ENCODE results near the gene ZNF101.

DNA sequence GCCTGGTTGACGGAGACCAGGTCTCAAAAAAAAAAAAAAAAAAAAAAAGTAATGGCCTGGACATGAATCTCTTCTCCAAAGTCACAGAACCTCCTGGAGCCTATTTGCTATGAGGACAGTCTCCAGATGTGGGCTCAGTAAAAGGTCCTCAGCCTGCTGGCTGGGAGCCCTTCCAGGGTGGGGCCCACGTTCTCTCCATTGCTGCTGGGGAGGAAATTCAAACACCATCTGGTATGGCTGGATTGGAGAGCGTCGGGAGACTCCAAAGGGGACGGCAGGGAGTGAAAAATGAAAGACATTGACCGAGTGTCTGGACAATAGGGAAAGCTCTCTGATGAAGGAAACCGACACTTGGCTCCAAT, 48.8 kb upstream of the ZNF101 start:
- TF ChIP-seq, protein P1, sequence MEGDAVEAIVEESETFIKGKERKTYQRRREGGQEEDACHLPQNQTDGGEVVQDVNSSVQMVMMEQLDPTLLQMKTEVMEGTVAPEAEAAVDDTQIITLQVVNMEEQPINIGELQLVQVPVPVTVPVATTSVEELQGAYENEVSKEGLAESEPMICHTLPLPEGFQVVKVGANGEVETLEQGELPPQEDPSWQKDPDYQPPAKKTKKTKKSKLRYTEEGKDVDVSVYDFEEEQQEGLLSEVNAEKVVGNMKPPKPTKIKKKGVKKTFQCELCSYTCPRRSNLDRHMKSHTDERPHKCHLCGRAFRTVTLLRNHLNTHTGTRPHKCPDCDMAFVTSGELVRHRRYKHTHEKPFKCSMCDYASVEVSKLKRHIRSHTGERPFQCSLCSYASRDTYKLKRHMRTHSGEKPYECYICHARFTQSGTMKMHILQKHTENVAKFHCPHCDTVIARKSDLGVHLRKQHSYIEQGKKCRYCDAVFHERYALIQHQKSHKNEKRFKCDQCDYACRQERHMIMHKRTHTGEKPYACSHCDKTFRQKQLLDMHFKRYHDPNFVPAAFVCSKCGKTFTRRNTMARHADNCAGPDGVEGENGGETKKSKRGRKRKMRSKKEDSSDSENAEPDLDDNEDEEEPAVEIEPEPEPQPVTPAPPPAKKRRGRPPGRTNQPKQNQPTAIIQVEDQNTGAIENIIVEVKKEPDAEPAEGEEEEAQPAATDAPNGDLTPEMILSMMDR (IDR thresholded peaks at IDR 0.05): no peak
- TF ChIP-seq POLR2A (IDR thresholded peaks at IDR 0.05): no peak
